ENCODE data around the gene KRTAP4-16. TPM values are rescaled to one million over a fixed set of nuclear protein-coding genes. Genes with fewer than 3 reads are reported as not detected.
"Not testable (repeated sequence)": the region's sequence is repeated elsewhere in the genome, so short reads cannot be mapped to it uniquely, and the experiment has no call there.

Gene KRTAP4-16
- total RNA-seq, 1 donor from 2014 or later: not detected

DNA sequence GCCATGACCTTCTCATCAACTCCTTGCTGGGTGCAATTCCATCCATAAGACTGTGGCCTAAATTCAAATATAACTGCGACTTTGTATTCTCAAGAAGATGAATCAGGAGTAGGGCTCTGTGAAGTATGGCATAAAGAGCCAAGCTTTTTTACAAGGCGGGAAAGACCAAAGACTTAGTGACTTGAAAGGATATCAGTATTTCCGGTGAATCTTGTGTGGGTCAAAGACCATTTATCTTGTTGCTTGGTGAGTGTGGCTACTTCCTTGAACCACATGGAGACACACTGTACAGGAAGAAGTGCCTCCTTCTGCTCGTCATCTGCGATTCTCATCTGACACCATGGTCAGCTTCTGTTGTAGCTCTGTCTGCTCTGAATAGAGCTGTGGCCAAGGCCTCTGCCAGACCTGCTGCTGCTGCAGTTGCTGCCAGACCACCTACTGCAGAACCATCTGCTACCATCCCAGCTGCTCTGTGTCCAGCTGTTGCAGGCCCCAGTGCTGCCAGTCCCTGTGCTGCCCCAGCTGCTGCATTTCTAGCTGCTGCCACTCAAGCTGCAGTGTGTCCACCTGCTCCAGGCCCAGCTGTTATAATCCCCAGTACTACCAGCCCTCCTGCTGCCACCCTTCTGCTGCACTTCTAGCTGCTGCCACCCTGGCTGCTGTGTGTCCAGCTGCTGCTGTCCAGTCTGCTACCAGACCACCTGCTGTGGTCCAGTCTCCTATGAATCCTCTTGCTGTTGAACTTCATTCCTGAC is 30.2 kb downstream of the KRTAP4-16 start:
- TF ChIP-seq, protein P1, sequence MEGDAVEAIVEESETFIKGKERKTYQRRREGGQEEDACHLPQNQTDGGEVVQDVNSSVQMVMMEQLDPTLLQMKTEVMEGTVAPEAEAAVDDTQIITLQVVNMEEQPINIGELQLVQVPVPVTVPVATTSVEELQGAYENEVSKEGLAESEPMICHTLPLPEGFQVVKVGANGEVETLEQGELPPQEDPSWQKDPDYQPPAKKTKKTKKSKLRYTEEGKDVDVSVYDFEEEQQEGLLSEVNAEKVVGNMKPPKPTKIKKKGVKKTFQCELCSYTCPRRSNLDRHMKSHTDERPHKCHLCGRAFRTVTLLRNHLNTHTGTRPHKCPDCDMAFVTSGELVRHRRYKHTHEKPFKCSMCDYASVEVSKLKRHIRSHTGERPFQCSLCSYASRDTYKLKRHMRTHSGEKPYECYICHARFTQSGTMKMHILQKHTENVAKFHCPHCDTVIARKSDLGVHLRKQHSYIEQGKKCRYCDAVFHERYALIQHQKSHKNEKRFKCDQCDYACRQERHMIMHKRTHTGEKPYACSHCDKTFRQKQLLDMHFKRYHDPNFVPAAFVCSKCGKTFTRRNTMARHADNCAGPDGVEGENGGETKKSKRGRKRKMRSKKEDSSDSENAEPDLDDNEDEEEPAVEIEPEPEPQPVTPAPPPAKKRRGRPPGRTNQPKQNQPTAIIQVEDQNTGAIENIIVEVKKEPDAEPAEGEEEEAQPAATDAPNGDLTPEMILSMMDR (conservative IDR thresholded peaks at IDR 0.05): no peak
- no peaks in the 10 kb centered on the region for H3K9me3 Mint-ChIP-seq
- no peak for DNase-seq (ENCODE audit: low read depth, low spot score)
- H3K27me3 Mint-ChIP-seq (ENCODE audit: low read depth): peaks cover 17% of the 10 kb centered on the region
- H3K4me3 Mint-ChIP-seq: no peak overlapping the region
- no peak overlapping the region for H3K27ac Mint-ChIP-seq (ENCODE audit: unreplicated experiment)
- H3K36me3 Mint-ChIP-seq (ENCODE audit: low read depth): no peaks in the 10 kb centered on the region
- no peaks in the 10 kb centered on the region for H3K4me1 Mint-ChIP-seq

DNA sequence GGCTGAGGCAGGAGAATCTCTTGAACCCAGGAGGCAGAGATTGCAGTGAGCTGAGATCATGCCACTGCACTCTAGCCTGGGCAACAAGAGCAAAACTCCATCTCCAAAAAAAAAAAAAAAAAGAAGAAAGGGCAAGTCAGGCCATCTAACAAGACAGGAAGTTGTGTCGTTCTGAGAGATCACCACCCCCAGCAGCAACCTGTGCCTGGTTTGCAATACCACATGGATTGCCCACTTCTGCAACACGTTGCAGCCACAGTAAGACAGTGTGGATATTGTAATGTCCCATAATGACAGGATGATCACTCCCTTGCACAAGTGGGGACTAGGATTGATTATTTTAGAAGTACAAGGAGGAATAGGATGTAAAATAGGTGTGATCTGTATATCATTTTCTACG is 33.0 kb downstream of the KRTAP4-16 start:
- H3K4me1 Mint-ChIP-seq: no peaks in the 10 kb centered on the region
- TF ChIP-seq, protein P1 (conservative IDR thresholded peaks at IDR 0.05): no peak
- DNase-seq (ENCODE audit: low read depth, low spot score): no peak
- no peak overlapping the region for H3K27ac Mint-ChIP-seq (ENCODE audit: unreplicated experiment)
- no peak overlapping the region for H3K4me3 Mint-ChIP-seq
- H3K36me3 Mint-ChIP-seq (ENCODE audit: low read depth): no peaks in the 10 kb centered on the region
- H3K9me3 Mint-ChIP-seq: no peaks in the 10 kb centered on the region
- H3K27me3 Mint-ChIP-seq (ENCODE audit: low read depth): no peaks in the 10 kb centered on the region

DNA sequence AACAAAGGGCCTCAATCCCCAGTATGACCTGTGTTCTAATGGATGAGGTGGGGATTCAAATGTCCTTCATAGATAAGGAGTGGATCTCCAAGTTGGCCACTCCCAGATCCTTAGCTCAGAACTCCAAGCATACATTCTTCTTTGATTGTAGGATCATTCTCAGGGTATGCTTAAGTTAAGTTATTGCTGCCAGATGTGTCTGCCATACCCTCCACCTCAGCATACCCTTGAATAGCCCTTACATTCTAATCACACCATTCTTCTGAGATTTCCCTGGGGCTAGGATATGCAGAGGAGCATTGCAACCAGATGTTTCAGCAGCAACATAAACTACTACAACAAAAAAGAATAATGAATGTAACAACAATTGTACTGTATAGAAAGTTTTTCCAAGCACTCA is 34.7 kb downstream of the KRTAP4-16 start:
- Mint-ChIP-seq H3K4me1 (no peaks in the 10 kb centered on the region), H3K27ac (ENCODE audit: unreplicated experiment) (no peak overlapping the region), H3K36me3 (ENCODE audit: low read depth) (no peaks in the 10 kb centered on the region), H3K27me3 (ENCODE audit: low read depth) (no peaks in the 10 kb centered on the region), H3K4me3 (no peak overlapping the region), H3K9me3 (no peaks in the 10 kb centered on the region)
- DNase-seq (ENCODE audit: low read depth, low spot score): no peak
- TF ChIP-seq, protein P1 (conservative IDR thresholded peaks at IDR 0.05): no peak

DNA sequence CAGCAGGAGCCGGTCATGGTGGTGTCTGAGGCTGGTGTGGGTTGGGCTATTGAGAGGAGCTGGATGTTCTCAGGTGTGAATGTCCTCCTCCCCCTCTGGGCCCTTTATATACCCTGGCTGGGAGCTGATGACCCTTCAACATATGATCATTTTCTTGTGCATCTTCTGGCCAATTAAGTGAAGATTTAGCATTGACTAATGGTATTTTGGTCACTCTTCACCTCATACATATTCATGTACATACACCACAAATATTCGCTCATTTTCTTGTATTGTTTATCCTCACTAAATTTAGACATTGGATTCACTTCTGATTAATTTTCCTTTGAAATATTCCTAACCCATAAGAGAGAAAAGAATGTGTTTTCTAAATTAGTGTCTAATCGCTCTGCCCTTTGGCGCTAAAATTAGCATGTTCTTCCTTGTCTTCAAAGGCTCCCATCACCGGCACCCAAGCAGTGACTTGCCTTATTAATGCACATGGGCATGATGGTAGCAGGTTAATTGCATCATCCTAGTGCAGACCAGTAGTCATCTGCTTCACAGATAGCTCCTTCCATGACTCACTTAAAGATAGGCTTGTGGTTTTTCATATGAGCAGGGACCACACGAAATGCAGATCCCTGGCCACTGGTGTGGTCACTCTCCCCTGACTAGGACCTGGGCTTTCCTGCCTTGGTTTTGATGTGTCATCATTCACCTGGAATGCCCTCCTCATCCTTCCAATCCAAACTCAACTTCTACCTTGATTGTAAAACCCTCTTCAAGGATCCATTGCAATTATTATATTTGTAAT is 36.0 kb downstream of the KRTAP4-16 start, which contains the start of gene KRTAP2-4:
KRTAP2-4 (minus strand) TSS at position 51 of the 796 bp plus-strand sequence; CDS start at position 17, 34 bp downstream.
- Mint-ChIP-seq H3K4me3 (no peak within 1 kb of the TSS), H3K4me1 (no peaks in the 10 kb centered on the region), H3K27ac (ENCODE audit: unreplicated experiment) (no peak within 1 kb of the TSS), H3K36me3 (ENCODE audit: low read depth) (no peaks in the 10 kb centered on the region), H3K9me3 (no peaks in the 10 kb centered on the region), H3K27me3 (ENCODE audit: low read depth) (no peaks in the 10 kb centered on the region)
- TF ChIP-seq, protein P1 (conservative IDR thresholded peaks at IDR 0.05): no peak
- no peak for DNase-seq (ENCODE audit: low read depth, low spot score)

DNA sequence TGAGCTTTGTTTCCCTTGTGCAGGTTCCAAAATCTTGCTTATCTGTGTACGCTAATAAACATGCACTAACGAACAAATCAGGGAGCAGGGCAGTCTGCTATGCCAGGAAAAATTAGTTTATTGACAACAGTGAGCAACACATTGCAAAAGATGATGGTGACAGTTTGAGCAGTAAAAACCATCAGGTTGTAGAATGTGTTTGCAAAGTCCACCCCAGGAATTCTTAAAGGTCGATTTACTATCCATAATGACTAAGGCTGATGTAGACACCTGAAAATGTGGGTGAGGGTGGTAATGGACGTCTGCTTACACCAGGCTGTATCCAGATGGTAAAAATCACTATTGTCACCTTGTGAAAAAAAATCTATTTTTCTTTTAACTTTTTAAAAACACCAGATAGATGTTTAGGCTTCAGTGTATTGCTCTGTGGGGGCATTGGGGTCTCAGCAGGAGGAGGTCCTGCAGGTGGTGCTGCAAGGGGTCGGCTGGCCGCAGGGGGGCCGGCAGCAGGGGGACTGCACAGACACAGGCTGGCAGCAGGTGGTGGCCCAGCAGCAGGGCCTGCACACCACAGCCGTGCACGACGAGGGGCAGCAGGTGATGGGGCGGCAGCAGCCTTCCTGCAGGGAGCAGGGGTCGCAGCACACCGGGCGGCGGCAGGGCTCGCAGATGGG is 36.9 kb downstream of the KRTAP4-16 start:
- DNase-seq (ENCODE audit: low read depth, low spot score); H3K4me1 Mint-ChIP-seq; H3K27ac Mint-ChIP-seq (ENCODE audit: unreplicated experiment); H3K4me3 Mint-ChIP-seq; H3K9me3 Mint-ChIP-seq; H3K27me3 Mint-ChIP-seq (ENCODE audit: low read depth); H3K36me3 Mint-ChIP-seq (ENCODE audit: low read depth): not testable (repeated sequence)

Data from neural crest cell (in vitro differentiated cells).